Measurements from ENCODE around the gene TWF2.

- TF ChIP-seq CTCF (IDR thresholded peaks at IDR 0.05), result no peak
- TF ChIP-seq SMC3 (IDR thresholded peaks at IDR 0.05), result no peak
- TF ChIP-seq REST (IDR thresholded peaks at IDR 0.05), result no peak
- TF ChIP-seq E2F6 (IDR thresholded peaks at IDR 0.05; ENCODE audit: borderline replicate concordance, low read depth), result no peak
- TF ChIP-seq MYC (IDR thresholded peaks at IDR 0.05; ENCODE audit: borderline replicate concordance, low read length), result no peak
- no peak for TF ChIP-seq RFX5 (IDR thresholded peaks at IDR 0.05)
- TF ChIP-seq NPAS2 (CRISPR knock-in tag; IDR thresholded peaks at IDR 0.05; ENCODE audit: borderline replicate concordance), result no peak
- no peak for TF ChIP-seq POLR2A (IDR thresholded peaks at IDR 0.05; ENCODE audit: low read length)
- TF ChIP-seq RCOR1 (IDR thresholded peaks at IDR 0.05; ENCODE audit: low read depth, low read length), result no peak
- no peak for TF ChIP-seq KDM1A (IDR thresholded peaks at IDR 0.05; ENCODE audit: low read depth)
- TF ChIP-seq BHLHE40 (IDR thresholded peaks at IDR 0.05; ENCODE audit: low read depth, low read length), result no peak
- no peak for TF ChIP-seq KDM5A (IDR thresholded peaks at IDR 0.05)
- no peak for TF ChIP-seq MAX (IDR thresholded peaks at IDR 0.05)
These were observed 43.7 kb downstream of the TWF2 start for GRCh38 chr3:52195291-52195597.

Measured in A549 (cell line).